GM23338 (cell line): Measurements from ENCODE around the gene IGF2R. TPM values are rescaled to one million over a fixed set of nuclear protein-coding genes. Genes with fewer than 3 reads are reported as not detected.

ENCODE experiments used
- ATAC-seq: fragments of 200-7000 bp; cut with Tn5 transposase; 3 replicates; pipeline ENCODE4 v1.9.1; 2020
- DNase-seq: peaks from one replicate; pipeline ENCODE4 v3.0.0-alpha.2; 2015; ENCODE audit warnings: low spot score
- H2AFZ ChIP-seq: fragments of 200-600 bp; sonication (generic); 2 replicates; pipeline ENCODE4 v1.8.0; 2016; ENCODE audit warnings: antibody characterized with exemption, mild to moderate bottlenecking, moderate library complexity
- H3F3A ChIP-seq: fragments of 200-600 bp; sonication (generic); replicated peaks from 2 replicates; pipeline ENCODE4 v1.8.0; 2017; ENCODE audit warnings: antibody characterized with exemption, mixed run types, low read depth
- H3K27ac ChIP-seq: fragments of 200-600 bp; sonication (generic); 2 replicates; pipeline ENCODE4 v1.6.1; 2016; ENCODE audit warnings: low read depth
- H3K27me3 ChIP-seq: fragments of 200-600 bp; sonication (generic); 2 replicates; pipeline ENCODE4 v1.8.0; 2016; ENCODE audit warnings: mild to moderate bottlenecking, mixed run types, moderate library complexity; ENCODE audit not compliant: insufficient read depth
- H3K36me3 ChIP-seq: fragments of 200-600 bp; sonication (generic); 2 replicates; pipeline ENCODE4 v1.8.0; 2016; ENCODE audit warnings: mild to moderate bottlenecking; ENCODE audit not compliant: insufficient read depth
- H3K4me1 ChIP-seq: fragments of 200-600 bp; sonication (generic); 2 replicates; pipeline ENCODE4 v1.8.0; 2016; ENCODE audit warnings: mild to moderate bottlenecking, moderate library complexity; ENCODE audit not compliant: insufficient read depth
- H3K4me2 ChIP-seq: fragments of 200-600 bp; sonication (generic); 2 replicates; pipeline ENCODE4 v1.7.1; 2017; ENCODE audit warnings: mixed run types
- H3K4me3 ChIP-seq: fragments of 200-600 bp; sonication (generic); 2 replicates; pipeline ENCODE4 v1.6.1; 2016; ENCODE audit warnings: mixed run types
- H3K79me2 ChIP-seq: fragments of 200-600 bp; sonication (generic); replicated peaks from 2 replicates; pipeline ENCODE4 v1.8.0; 2017; ENCODE audit warnings: mild to moderate bottlenecking; ENCODE audit not compliant: insufficient read depth
- H3K9me2 ChIP-seq: fragments of 200-600 bp; sonication (generic); 2 replicates; pipeline ENCODE4 v1.8.0; 2017; ENCODE audit not compliant: insufficient read depth
- H4K20me1 ChIP-seq: fragments of 200-600 bp; sonication (generic); replicated peaks from 2 replicates; pipeline ENCODE4 v1.8.0; 2017; ENCODE audit warnings: mild to moderate bottlenecking; ENCODE audit not compliant: insufficient read depth
- H3K27ac Mint-ChIP-seq: 2 replicates; pipeline ENCODE4 v1.8.0; 2020; ENCODE audit warnings: inconsistent platforms, mild to moderate bottlenecking, moderate library complexity, mixed read lengths
- H3K27me3 Mint-ChIP-seq: 3 replicates; pipeline ENCODE4 v1.8.0; 2022; ENCODE audit warnings: low read depth, mild to moderate bottlenecking, moderate library complexity, mixed read lengths, inconsistent platforms; ENCODE audit not compliant: insufficient read depth, poor library complexity
- H3K36me3 Mint-ChIP-seq: 3 replicates; pipeline ENCODE4 v1.8.0; 2021; ENCODE audit warnings: low read depth, mild to moderate bottlenecking, inconsistent platforms, moderate library complexity, mixed read lengths
- H3K4me1 Mint-ChIP-seq: 3 replicates; pipeline ENCODE4 v1.8.0; 2020; ENCODE audit warnings: mild to moderate bottlenecking, inconsistent platforms, mixed read lengths
- H3K4me3 Mint-ChIP-seq: 3 replicates; pipeline ENCODE4 v1.8.0; 2021; ENCODE audit warnings: moderate library complexity, mild to moderate bottlenecking, inconsistent platforms, mixed read lengths
- H3K9me3 Mint-ChIP-seq: 3 replicates; pipeline ENCODE4 v1.8.0; 2020; ENCODE audit warnings: moderate library complexity, mild to moderate bottlenecking, inconsistent platforms, mixed read lengths
- CREB1 ChIP-seq: fragments of 250-450 bp; sonication (Bioruptor Pico); IDR thresholded peaks from 2 replicates; pipeline ENCODE4 v1.5.0; 2020; ENCODE audit warnings: low read depth, mild to moderate bottlenecking, moderate library complexity
- EZH2 ChIP-seq: fragments of 200-600 bp; sonication (generic); IDR thresholded peaks from one replicate; pipeline ENCODE4 v1.8.0; 2017; ENCODE audit warnings: antibody characterized with exemption, mild to moderate bottlenecking, low read depth; ENCODE audit not compliant: unreplicated experiment
- EZH2phosphoT487 ChIP-seq: fragments of 200-600 bp; sonication (generic); IDR thresholded peaks from one replicate; pipeline ENCODE4 v1.8.1; 2018; ENCODE audit warnings: antibody characterized with exemption; ENCODE audit not compliant: unreplicated experiment
- JUNB ChIP-seq: IDR thresholded peaks from one replicate; pipeline ENCODE4 v1.6.1; 2016; ENCODE audit warnings: antibody characterized with exemption; ENCODE audit not compliant: unreplicated experiment
- NANOG ChIP-seq: IDR thresholded peaks from 2 replicates; pipeline ENCODE4 v1.6.1; 2016; ENCODE audit warnings: antibody characterized with exemption, borderline replicate concordance
- POLR2AphosphoS5 ChIP-seq: IDR thresholded peaks from 2 replicates; pipeline ENCODE4 v1.6.1; 2016; ENCODE audit warnings: antibody characterized with exemption, low read depth
- ZNF114 ChIP-seq: fragments of 250-450 bp; sonication (Bioruptor Pico); IDR thresholded peaks from 2 replicates; pipeline ENCODE4 v1.5.0; 2020; ENCODE audit warnings: mild to moderate bottlenecking, moderate library complexity
- polyA plus RNA-seq: library from polyadenylated mRNA; unstranded; fragments of >200 nt; fragmentation: Nextera tagmentation; extraction: Ambion mirVana; gene quantifications from 2 replicates; pipeline ENCODE4 v1.2.1, GENCODE V29; 2016
- total RNA-seq: library from RNA; depleted of rRNA; stranded (reverse); fragments of >200 nt; shearing (Covaris generic); gene quantifications from 2 replicates; pipeline ENCODE4 v1.2.3, GENCODE V29; 2014
- TF ChIP-seq, protein P1 (sequence below): fragments of 250-450 bp; sonication (Bioruptor Pico); IDR thresholded peaks from 2 replicates; pipeline ENCODE4 v1.5.0; 2020; ENCODE audit warnings: mild to moderate bottlenecking, moderate library complexity
- TF ChIP-seq, protein P2 (sequence below): IDR thresholded peaks from one replicate; pipeline ENCODE4 v1.6.1; 2018; ENCODE audit warnings: antibody characterized with exemption; ENCODE audit not compliant: unreplicated experiment
- TF ChIP-seq, protein P3 (sequence below): IDR thresholded peaks from 2 replicates; pipeline ENCODE4 v1.6.1; 2016; ENCODE audit warnings: antibody characterized with exemption
- TF ChIP-seq, protein P4 (sequence below), 2 experiments: fragments of 200-600 bp in 1 of 2; sonication (generic) in 1 of 2; conservative IDR thresholded peaks; 2 replicates each; pipeline versions ENCODE4 v1.5.1 to v1.6.1; 2016 to 2017; ENCODE audit warnings: antibody characterized with exemption in 2 of 2, low read depth in 2 of 2, mild to moderate bottlenecking in 2 of 2, moderate library complexity in 1 of 2

IGF2R gene
- total and polyA plus RNA-seq, 2 experiments from 2014 or later: 12.5 to 76.4 TPM

DNA sequence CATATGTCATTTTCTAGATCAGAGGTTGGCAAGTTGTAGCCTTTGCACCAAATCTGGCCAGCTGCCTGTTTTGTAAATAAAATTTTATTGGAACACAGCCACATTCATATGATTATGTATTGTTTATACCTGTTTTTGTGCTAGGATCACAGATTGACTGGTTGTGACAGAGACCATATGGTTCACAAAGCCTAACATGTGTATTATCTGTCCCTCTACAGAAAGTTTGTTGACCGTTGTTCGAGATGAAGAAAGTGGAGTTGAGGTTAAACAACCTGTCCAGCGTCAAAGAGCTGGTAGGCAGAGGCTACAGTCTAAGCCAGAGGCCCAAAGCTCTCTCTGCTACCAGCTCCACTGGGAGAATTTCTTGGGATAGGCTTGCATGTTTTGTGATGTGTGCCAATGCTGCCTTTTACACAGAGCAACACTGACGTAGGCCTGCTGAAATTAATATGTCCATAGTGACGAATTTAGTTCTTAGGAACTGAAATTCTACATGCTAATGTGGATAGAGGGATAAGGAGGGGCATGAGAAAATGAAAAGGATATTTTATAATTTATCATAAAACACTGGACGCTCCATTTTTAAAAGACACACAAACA is 11.7 kb upstream of the IGF2R start (continued):
- TF ChIP-seq, protein P1, sequence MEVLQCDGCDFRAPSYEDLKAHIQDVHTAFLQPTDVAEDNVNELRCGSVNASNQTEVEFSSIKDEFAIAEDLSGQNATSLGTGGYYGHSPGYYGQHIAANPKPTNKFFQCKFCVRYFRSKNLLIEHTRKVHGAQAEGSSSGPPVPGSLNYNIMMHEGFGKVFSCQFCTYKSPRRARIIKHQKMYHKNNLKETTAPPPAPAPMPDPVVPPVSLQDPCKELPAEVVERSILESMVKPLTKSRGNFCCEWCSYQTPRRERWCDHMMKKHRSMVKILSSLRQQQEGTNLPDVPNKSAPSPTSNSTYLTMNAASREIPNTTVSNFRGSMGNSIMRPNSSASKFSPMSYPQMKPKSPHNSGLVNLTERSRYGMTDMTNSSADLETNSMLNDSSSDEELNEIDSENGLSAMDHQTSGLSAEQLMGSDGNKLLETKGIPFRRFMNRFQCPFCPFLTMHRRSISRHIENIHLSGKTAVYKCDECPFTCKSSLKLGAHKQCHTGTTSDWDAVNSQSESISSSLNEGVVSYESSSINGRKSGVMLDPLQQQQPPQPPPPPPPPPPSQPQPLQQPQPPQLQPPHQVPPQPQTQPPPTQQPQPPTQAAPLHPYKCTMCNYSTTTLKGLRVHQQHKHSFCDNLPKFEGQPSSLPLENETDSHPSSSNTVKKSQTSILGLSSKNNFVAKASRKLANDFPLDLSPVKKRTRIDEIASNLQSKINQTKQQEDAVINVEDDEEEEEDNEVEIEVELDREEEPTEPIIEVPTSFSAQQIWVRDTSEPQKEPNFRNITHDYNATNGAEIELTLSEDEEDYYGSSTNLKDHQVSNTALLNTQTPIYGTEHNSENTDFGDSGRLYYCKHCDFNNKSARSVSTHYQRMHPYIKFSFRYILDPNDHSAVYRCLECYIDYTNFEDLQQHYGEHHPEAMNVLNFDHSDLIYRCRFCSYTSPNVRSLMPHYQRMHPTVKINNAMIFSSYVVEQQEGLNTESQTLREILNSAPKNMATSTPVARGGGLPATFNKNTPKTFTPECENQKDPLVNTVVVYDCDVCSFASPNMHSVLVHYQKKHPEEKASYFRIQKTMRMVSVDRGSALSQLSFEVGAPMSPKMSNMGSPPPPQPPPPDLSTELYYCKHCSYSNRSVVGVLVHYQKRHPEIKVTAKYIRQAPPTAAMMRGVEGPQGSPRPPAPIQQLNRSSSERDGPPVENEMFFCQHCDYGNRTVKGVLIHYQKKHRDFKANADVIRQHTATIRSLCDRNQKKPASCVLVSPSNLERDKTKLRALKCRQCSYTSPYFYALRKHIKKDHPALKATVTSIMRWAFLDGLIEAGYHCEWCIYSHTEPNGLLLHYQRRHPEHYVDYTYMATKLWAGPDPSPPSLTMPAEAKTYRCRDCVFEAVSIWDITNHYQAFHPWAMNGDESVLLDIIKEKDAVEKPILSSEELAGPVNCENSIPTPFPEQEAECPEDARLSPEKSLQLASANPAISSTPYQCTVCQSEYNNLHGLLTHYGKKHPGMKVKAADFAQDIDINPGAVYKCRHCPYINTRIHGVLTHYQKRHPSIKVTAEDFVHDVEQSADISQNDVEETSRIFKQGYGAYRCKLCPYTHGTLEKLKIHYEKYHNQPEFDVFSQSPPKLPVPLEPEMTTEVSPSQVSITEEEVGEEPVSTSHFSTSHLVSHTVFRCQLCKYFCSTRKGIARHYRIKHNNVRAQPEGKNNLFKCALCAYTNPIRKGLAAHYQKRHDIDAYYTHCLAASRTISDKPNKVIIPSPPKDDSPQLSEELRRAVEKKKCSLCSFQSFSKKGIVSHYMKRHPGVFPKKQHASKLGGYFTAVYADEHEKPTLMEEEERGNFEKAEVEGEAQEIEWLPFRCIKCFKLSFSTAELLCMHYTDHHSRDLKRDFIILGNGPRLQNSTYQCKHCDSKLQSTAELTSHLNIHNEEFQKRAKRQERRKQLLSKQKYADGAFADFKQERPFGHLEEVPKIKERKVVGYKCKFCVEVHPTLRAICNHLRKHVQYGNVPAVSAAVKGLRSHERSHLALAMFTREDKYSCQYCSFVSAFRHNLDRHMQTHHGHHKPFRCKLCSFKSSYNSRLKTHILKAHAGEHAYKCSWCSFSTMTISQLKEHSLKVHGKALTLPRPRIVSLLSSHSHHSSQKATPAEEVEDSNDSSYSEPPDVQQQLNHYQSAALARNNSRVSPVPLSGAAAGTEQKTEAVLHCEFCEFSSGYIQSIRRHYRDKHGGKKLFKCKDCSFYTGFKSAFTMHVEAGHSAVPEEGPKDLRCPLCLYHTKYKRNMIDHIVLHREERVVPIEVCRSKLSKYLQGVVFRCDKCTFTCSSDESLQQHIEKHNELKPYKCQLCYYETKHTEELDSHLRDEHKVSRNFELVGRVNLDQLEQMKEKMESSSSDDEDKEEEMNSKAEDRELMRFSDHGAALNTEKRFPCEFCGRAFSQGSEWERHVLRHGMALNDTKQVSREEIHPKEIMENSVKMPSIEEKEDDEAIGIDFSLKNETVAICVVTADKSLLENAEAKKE (CRISPR knock-in tag): no peak

DNA sequence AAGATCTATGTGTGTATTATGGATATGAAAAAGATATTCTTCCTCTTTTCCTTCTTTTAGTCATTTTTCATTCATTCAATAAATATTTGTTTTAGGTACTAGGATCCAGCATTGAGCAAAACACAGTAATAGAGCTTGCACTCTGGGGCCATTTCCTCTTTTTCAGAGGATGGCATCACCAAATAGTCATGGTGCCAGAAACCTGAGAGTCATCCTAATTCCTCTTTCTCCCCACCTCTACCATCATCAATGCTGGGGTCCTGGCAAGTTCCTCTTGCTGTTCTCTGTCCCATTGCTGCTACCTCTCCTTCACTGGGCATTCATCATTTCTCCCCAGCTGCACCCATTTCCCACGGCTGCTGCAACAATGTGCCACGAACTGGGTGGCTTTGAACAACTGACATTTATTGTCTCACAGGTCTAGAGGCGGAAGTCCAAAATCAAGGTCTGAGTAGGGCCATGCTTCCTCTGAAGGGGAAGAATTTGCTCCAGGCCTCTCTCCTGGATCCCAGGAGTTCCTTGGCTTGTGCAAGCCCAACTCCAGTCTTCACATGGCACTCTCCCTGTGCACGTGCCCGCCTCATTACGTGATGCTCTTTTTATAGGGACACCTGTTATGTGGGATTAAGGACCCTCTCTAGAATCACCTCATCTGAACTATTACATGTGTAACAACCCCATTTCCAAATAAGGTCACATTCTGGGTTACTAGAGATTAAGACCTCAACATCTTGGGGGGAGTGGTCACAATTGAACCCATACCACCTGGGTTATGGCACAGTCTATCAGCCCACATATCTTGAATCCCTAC is 9.5 kb upstream of the IGF2R start:
- H3K9me2 ChIP-seq: no peaks in the 10 kb centered on the region
- H3K79me2 ChIP-seq: no peaks in the 10 kb centered on the region
- no peaks in the 10 kb centered on the region for H3K4me1 ChIP-seq
- H3K36me3 Mint-ChIP-seq: no peaks in the 10 kb centered on the region
- no peaks in the 10 kb centered on the region for H3F3A ChIP-seq
- H2AFZ ChIP-seq: peak overlapping the region; percentile 32; the same call in 1 of the 2 replicates
- H3K4me2 ChIP-seq: no peak overlapping the region
- H4K20me1 ChIP-seq: no peaks in the 10 kb centered on the region
- H3K4me3 ChIP-seq: no peak overlapping the region
- peaks cover 8% of the 10 kb centered on the region for H3K27me3 Mint-ChIP-seq
- H3K9me3 Mint-ChIP-seq: no peaks in the 10 kb centered on the region; the same call in 2 of the 3 replicates
- H3K4me1 Mint-ChIP-seq: 0 out of 3 replicates have a peak, but pooled peaks cover 6% of the 10 kb centered on the region
- H3K4me3 Mint-ChIP-seq: no peak overlapping the region
- DNase-seq: no peak
- H3K27ac Mint-ChIP-seq: no peak overlapping the region
- ATAC-seq: no peak
- no peak overlapping the region for H3K27ac ChIP-seq
- H3K27me3 ChIP-seq: peaks cover 8% of the 10 kb centered on the region; the same call in 1 of the 2 replicates
- H3K36me3 ChIP-seq: no peaks in the 10 kb centered on the region
- TF ChIP-seq POLR2AphosphoS5 (no peak), ZNF114 (CRISPR knock-in tag) (no peak), EZH2phosphoT487 (no peak), JUNB (no peak), CREB1 (CRISPR knock-in tag) (no peak), EZH2 (no peak), NANOG (no peak)
- TF ChIP-seq, protein P2, sequence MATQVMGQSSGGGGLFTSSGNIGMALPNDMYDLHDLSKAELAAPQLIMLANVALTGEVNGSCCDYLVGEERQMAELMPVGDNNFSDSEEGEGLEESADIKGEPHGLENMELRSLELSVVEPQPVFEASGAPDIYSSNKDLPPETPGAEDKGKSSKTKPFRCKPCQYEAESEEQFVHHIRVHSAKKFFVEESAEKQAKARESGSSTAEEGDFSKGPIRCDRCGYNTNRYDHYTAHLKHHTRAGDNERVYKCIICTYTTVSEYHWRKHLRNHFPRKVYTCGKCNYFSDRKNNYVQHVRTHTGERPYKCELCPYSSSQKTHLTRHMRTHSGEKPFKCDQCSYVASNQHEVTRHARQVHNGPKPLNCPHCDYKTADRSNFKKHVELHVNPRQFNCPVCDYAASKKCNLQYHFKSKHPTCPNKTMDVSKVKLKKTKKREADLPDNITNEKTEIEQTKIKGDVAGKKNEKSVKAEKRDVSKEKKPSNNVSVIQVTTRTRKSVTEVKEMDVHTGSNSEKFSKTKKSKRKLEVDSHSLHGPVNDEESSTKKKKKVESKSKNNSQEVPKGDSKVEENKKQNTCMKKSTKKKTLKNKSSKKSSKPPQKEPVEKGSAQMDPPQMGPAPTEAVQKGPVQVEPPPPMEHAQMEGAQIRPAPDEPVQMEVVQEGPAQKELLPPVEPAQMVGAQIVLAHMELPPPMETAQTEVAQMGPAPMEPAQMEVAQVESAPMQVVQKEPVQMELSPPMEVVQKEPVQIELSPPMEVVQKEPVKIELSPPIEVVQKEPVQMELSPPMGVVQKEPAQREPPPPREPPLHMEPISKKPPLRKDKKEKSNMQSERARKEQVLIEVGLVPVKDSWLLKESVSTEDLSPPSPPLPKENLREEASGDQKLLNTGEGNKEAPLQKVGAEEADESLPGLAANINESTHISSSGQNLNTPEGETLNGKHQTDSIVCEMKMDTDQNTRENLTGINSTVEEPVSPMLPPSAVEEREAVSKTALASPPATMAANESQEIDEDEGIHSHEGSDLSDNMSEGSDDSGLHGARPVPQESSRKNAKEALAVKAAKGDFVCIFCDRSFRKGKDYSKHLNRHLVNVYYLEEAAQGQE: no peak
- TF ChIP-seq, protein P3, sequence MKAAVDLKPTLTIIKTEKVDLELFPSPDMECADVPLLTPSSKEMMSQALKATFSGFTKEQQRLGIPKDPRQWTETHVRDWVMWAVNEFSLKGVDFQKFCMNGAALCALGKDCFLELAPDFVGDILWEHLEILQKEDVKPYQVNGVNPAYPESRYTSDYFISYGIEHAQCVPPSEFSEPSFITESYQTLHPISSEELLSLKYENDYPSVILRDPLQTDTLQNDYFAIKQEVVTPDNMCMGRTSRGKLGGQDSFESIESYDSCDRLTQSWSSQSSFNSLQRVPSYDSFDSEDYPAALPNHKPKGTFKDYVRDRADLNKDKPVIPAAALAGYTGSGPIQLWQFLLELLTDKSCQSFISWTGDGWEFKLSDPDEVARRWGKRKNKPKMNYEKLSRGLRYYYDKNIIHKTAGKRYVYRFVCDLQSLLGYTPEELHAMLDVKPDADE: no peak
- TF ChIP-seq, protein P4, sequence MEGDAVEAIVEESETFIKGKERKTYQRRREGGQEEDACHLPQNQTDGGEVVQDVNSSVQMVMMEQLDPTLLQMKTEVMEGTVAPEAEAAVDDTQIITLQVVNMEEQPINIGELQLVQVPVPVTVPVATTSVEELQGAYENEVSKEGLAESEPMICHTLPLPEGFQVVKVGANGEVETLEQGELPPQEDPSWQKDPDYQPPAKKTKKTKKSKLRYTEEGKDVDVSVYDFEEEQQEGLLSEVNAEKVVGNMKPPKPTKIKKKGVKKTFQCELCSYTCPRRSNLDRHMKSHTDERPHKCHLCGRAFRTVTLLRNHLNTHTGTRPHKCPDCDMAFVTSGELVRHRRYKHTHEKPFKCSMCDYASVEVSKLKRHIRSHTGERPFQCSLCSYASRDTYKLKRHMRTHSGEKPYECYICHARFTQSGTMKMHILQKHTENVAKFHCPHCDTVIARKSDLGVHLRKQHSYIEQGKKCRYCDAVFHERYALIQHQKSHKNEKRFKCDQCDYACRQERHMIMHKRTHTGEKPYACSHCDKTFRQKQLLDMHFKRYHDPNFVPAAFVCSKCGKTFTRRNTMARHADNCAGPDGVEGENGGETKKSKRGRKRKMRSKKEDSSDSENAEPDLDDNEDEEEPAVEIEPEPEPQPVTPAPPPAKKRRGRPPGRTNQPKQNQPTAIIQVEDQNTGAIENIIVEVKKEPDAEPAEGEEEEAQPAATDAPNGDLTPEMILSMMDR (conservative IDR thresholded peaks at IDR 0.05; ENCODE audit: low read depth in 2 of 2): no peak
